VCaP (cell line): ENCODE results near the gene SSBP3.

Source experiments
- H3K27ac ChIP-seq: fragments of 450-650 bp; 2 replicates; pipeline ENCODE4 v1.5.1; 2017
- TF ChIP-seq, protein P1 (sequence below): fragments of 450-650 bp; conservative IDR thresholded peaks from 2 replicates; pipeline ENCODE4 v1.5.1; 2017; ENCODE audit warnings: mild to moderate bottlenecking, moderate library complexity

Gene SSBP3

DNA sequence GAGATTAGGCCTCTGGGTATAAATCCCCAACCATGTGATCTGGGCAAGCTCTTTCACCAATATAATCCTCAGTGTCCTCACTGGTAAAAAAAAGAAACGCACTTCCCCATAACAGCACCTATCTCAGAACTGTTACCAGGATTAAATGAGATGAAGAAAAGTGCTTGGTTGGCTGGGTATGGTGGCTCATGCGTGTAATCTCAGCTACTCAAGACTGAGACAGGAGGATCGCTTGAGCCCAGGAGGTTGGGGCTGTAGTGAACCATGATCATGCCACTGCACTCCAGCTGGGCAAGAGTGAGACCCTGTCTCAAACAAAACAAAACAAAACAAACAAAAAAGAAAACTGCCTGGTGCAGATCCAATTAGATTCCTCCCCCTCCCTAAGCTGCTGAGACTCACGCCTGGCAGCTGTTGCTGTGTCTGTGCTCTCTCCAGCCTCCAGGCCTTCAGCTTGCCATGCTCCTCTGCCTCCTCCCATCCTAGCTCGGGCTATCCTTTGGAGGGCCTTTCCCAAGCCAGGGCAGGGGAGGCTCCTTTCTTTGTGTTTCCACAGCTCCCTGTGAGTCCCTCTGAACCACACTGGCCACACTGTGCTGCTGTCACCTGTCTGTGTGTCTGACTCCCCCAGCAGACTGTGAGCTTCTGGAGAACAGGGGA lies 225.4 kb downstream of the SSBP3 start:
- TF ChIP-seq, protein P1, sequence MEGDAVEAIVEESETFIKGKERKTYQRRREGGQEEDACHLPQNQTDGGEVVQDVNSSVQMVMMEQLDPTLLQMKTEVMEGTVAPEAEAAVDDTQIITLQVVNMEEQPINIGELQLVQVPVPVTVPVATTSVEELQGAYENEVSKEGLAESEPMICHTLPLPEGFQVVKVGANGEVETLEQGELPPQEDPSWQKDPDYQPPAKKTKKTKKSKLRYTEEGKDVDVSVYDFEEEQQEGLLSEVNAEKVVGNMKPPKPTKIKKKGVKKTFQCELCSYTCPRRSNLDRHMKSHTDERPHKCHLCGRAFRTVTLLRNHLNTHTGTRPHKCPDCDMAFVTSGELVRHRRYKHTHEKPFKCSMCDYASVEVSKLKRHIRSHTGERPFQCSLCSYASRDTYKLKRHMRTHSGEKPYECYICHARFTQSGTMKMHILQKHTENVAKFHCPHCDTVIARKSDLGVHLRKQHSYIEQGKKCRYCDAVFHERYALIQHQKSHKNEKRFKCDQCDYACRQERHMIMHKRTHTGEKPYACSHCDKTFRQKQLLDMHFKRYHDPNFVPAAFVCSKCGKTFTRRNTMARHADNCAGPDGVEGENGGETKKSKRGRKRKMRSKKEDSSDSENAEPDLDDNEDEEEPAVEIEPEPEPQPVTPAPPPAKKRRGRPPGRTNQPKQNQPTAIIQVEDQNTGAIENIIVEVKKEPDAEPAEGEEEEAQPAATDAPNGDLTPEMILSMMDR = no peak
- H3K27ac ChIP-seq = no peak overlapping the region

GRCh38 chr1:54178296-54179070 lies 227.7 kb downstream of the SSBP3 start:
- no peak overlapping the region for H3K27ac ChIP-seq
- TF ChIP-seq, protein P1 = no peak

GRCh38 chr1:54177726-54178125 lies 228.5 kb downstream of the SSBP3 start:
- TF ChIP-seq, protein P1 = no peak
- H3K27ac ChIP-seq = no peak overlapping the region

GRCh38 chr1:54176621-54177327 lies 229.4 kb downstream of the SSBP3 start:
- H3K27ac ChIP-seq = no peak overlapping the region
- TF ChIP-seq, protein P1 = no peak
